Stimulated activated effector memory CD8-positive, alpha-beta T cell treated with anti-CD3 and anti-CD28 coated beads, Interleukin-12 subunit alpha, Interleukin-12 subunit beta, amount 100 ng/mL, for 72 hours (primary cell): Measurements from ENCODE around the gene NAA80.
"Not testable (repeated sequence)": the region's sequence is repeated elsewhere in the genome, so short reads cannot be mapped to it uniquely, and the experiment has no call there.

Source experiments
- ATAC-seq: fragments of 150-1000 bp; cut with Tn5 transposase; 2 replicates; pipeline ENCODE4 v1.10.0; 2021
- DNase-seq, 2 donors: peaks; one replicate each; pipeline ENCODE4 v3.0.0; 2021 to 2022; ENCODE audit warnings: low spot score in 2 of 2
- H3K27ac Mint-ChIP-seq: one replicate; pipeline ENCODE4 v1.8.0; 2022; ENCODE audit warnings: mild to moderate bottlenecking, mixed read lengths
- H3K36me3 Mint-ChIP-seq: one replicate; pipeline ENCODE4 v1.8.0; 2022; ENCODE audit warnings: mild to moderate bottlenecking, mixed read lengths
- H3K4me1 Mint-ChIP-seq: one replicate; pipeline ENCODE4 v1.8.0; 2022; ENCODE audit warnings: mixed read lengths
- H3K4me3 Mint-ChIP-seq: one replicate; pipeline ENCODE4 v1.8.0; 2022; ENCODE audit warnings: mild to moderate bottlenecking, mixed read lengths
- H3K9me3 Mint-ChIP-seq: one replicate; pipeline ENCODE4 v1.8.0; 2022; ENCODE audit warnings: mixed read lengths

NAA80 gene

GRCh38 chr3:50266017-50266416, 33.2 kb downstream of the NAA80 start:
- DNase-seq (no peak), ATAC-seq (no peak)
- H3K4me1 Mint-ChIP-seq, result no peaks in the 10 kb centered on the region
- H3K27ac Mint-ChIP-seq, result no peak overlapping the region
- H3K4me3 Mint-ChIP-seq, result no peak overlapping the region
- no peaks in the 10 kb centered on the region for H3K9me3 Mint-ChIP-seq
- H3K36me3 Mint-ChIP-seq, result peaks cover 29% of the 10 kb centered on the region

- H3K36me3 Mint-ChIP-seq, result peaks cover 34% of the 10 kb centered on the region
- H3K27ac Mint-ChIP-seq, result no peak overlapping the region
- ATAC-seq (no peak), DNase-seq (no peak)
- H3K4me3 Mint-ChIP-seq, result no peak overlapping the region
- H3K9me3 Mint-ChIP-seq, result no peaks in the 10 kb centered on the region
- no peaks in the 10 kb centered on the region for H3K4me1 Mint-ChIP-seq
Measured at GRCh38 chr3:50265571-50265970, 33.6 kb downstream of the NAA80 start.

GRCh38 chr3:50264964-50265485, 34.2 kb downstream of the NAA80 start:
- no peak for ATAC-seq
- no peaks in the 10 kb centered on the region for H3K9me3 Mint-ChIP-seq
- no peak overlapping the region for H3K27ac Mint-ChIP-seq
- no peaks in the 10 kb centered on the region for H3K4me1 Mint-ChIP-seq
- no peak for DNase-seq
- no peak overlapping the region for H3K4me3 Mint-ChIP-seq
- H3K36me3 Mint-ChIP-seq, result peaks cover 39% of the 10 kb centered on the region

GRCh38 chr3:50264383-50264963, 34.7 kb downstream of the NAA80 start:
- no peak for ATAC-seq
- DNase-seq, result no peak
- Mint-ChIP-seq H3K27ac (peak overlapping the region; percentile 29), H3K36me3 (peaks cover 45% of the 10 kb centered on the region), H3K4me1 (peaks cover 6% of the 10 kb centered on the region), H3K4me3 (no peak overlapping the region), H3K9me3 (no peaks in the 10 kb centered on the region)

GRCh38 chr3:50263478-50264382, 35.5 kb downstream of the NAA80 start:
- peaks cover 10% of the 10 kb centered on the region for H3K4me1 Mint-ChIP-seq
- H3K4me3 Mint-ChIP-seq, result no peak overlapping the region
- DNase-seq, result no peak
- no peaks in the 10 kb centered on the region for H3K9me3 Mint-ChIP-seq
- peak overlapping the region; percentile 29 for H3K27ac Mint-ChIP-seq
- no peak for ATAC-seq
- H3K36me3 Mint-ChIP-seq, result peaks cover 52% of the 10 kb centered on the region

GRCh38 chr3:50262778-50263177, 36.4 kb downstream of the NAA80 start:
- DNase-seq (no peak), ATAC-seq (no peak)
- peaks cover 62% of the 10 kb centered on the region for H3K36me3 Mint-ChIP-seq
- peaks cover 12% of the 10 kb centered on the region for H3K4me1 Mint-ChIP-seq
- H3K9me3 Mint-ChIP-seq, result no peaks in the 10 kb centered on the region
- H3K4me3 Mint-ChIP-seq, result no peak overlapping the region
- H3K27ac Mint-ChIP-seq, result no peak overlapping the region

- not testable (repeated sequence) for H3K27ac Mint-ChIP-seq, H3K4me3 Mint-ChIP-seq, H3K9me3 Mint-ChIP-seq, ATAC-seq, DNase-seq
- Mint-ChIP-seq H3K4me1 (peaks cover 12% of the 10 kb centered on the region), H3K36me3 (peaks cover 67% of the 10 kb centered on the region)
Measured at GRCh38 chr3:50262200-50262599, 37.0 kb downstream of the NAA80 start.

GRCh38 chr3:50261505-50261904, 37.7 kb downstream of the NAA80 start:
- no peak overlapping the region for H3K27ac Mint-ChIP-seq
- ATAC-seq (no peak), DNase-seq (no peak)
- peaks cover 74% of the 10 kb centered on the region for H3K36me3 Mint-ChIP-seq
- peaks cover 12% of the 10 kb centered on the region for H3K4me1 Mint-ChIP-seq
- H3K9me3 Mint-ChIP-seq, result no peaks in the 10 kb centered on the region
- H3K4me3 Mint-ChIP-seq, result peak overlapping the region; percentile 66

GRCh38 chr3:50260942-50261441, 38.2 kb downstream of the NAA80 start:
- DNase-seq, result no peak
- Mint-ChIP-seq H3K9me3 (no peaks in the 10 kb centered on the region), H3K36me3 (peaks cover 80% of the 10 kb centered on the region), H3K4me3 (peak overlapping the region; percentile 66), H3K4me1 (peaks cover 12% of the 10 kb centered on the region), H3K27ac (peak overlapping the region; percentile 88)
- no peak for ATAC-seq

GRCh38 chr3:50260027-50260941, 38.9 kb downstream of the NAA80 start:
- Mint-ChIP-seq H3K27ac (peak overlapping the region; percentile 88), H3K36me3 (peaks cover 87% of the 10 kb centered on the region), H3K4me1 (peaks cover 12% of the 10 kb centered on the region), H3K9me3 (no peaks in the 10 kb centered on the region), H3K4me3 (peak overlapping the region; percentile 66)
- peak; percentile 94 for ATAC-seq
- DNase-seq, result peak; percentile 94

GRCh38 chr3:50259432-50260026, 39.7 kb downstream of the NAA80 start:
- Mint-ChIP-seq H3K4me3 (peak overlapping the region; percentile 66), H3K36me3 (peaks cover 94% of the 10 kb centered on the region), H3K27ac (peak overlapping the region; percentile 88), H3K9me3 (no peaks in the 10 kb centered on the region), H3K4me1 (peaks cover 16% of the 10 kb centered on the region)
- DNase-seq (no peak), ATAC-seq (peak; percentile 39)

GRCh38 chr3:50258979-50259378, 40.2 kb downstream of the NAA80 start:
- no peak for ATAC-seq
- peaks cover 97% of the 10 kb centered on the region for H3K36me3 Mint-ChIP-seq
- peaks cover 21% of the 10 kb centered on the region for H3K4me1 Mint-ChIP-seq
- peak overlapping the region; percentile 66 for H3K4me3 Mint-ChIP-seq
- H3K9me3 Mint-ChIP-seq, result no peaks in the 10 kb centered on the region
- no peak for DNase-seq
- H3K27ac Mint-ChIP-seq, result peak overlapping the region; percentile 88

GRCh38 chr3:50258029-50258680, 41.0 kb downstream of the NAA80 start:
- H3K27ac Mint-ChIP-seq, result peak overlapping the region; percentile 88
- peaks cover 28% of the 10 kb centered on the region for H3K4me1 Mint-ChIP-seq
- H3K4me3 Mint-ChIP-seq, result no peak overlapping the region
- ATAC-seq, result no peak
- H3K9me3 Mint-ChIP-seq, result no peaks in the 10 kb centered on the region
- DNase-seq, result no peak
- peaks cover 97% of the 10 kb centered on the region for H3K36me3 Mint-ChIP-seq
